Measurements from ENCODE around the gene TSKU.
A peak's percentile ranks its signal among the peaks of the same experiment; 100 is the strongest.
"Not testable (repeated sequence)": the region's sequence is repeated elsewhere in the genome, so short reads cannot be mapped to it uniquely, and the experiment has no call there.

Gene TSKU

GRCh38 chr11:76791002-76791770, 8.0 kb downstream of the TSKU start:
- H3K4me1 ChIP-seq (ENCODE audit: control insufficient read depth, insufficient read depth, low read length, unreplicated experiment), result peaks cover 37% of the 10 kb centered on the region
- H3K27ac ChIP-seq (ENCODE audit: low read depth, low read length); H3K27me3 ChIP-seq (ENCODE audit: insufficient read depth, low read length); H2AFZ ChIP-seq (ENCODE audit: low read length, unreplicated experiment); H3K4me3 ChIP-seq (ENCODE audit: low read depth, low read length); H3K36me3 ChIP-seq (ENCODE audit: insufficient read depth, low read length): not testable (repeated sequence)
- H3K79me2 ChIP-seq (ENCODE audit: control insufficient read depth, insufficient read depth, low read length, unreplicated experiment), result peaks cover 81% of the 10 kb centered on the region

- H3K4me3 ChIP-seq (ENCODE audit: low read depth, low read length), result no peak overlapping the region
- H3K79me2 ChIP-seq (ENCODE audit: control insufficient read depth, insufficient read depth, low read length, unreplicated experiment), result peaks cover 75% of the 10 kb centered on the region
- H3K4me1 ChIP-seq (ENCODE audit: control insufficient read depth, insufficient read depth, low read length, unreplicated experiment), result peaks cover 32% of the 10 kb centered on the region
- no peak overlapping the region for H2AFZ ChIP-seq (ENCODE audit: low read length, unreplicated experiment)
- no peaks in the 10 kb centered on the region for H3K36me3 ChIP-seq (ENCODE audit: insufficient read depth, low read length)
- no peaks in the 10 kb centered on the region for H3K27me3 ChIP-seq (ENCODE audit: insufficient read depth, low read length)
- peak overlapping the region; percentile 72 for H3K27ac ChIP-seq (ENCODE audit: low read depth, low read length)
Measured at GRCh38 chr11:76791861-76792260, 8.7 kb downstream of the TSKU start.

GRCh38 chr11:76792505-76793264, 9.5 kb downstream of the TSKU start:
- peak overlapping the region; percentile 72 for H3K27ac ChIP-seq (ENCODE audit: low read depth, low read length)
- H3K4me1 ChIP-seq (ENCODE audit: control insufficient read depth, insufficient read depth, low read length, unreplicated experiment), result peaks cover 30% of the 10 kb centered on the region
- H3K79me2 ChIP-seq (ENCODE audit: control insufficient read depth, insufficient read depth, low read length, unreplicated experiment), result peaks cover 66% of the 10 kb centered on the region

GRCh38 chr11:76793391-76794291, 10.5 kb downstream of the TSKU start:
- Histone ChIP-seq H3K27ac (ENCODE audit: low read depth, low read length) (no peak overlapping the region), H3K4me1 (ENCODE audit: control insufficient read depth, insufficient read depth, low read length, unreplicated experiment) (peaks cover 30% of the 10 kb centered on the region), H3K27me3 (ENCODE audit: insufficient read depth, low read length) (no peaks in the 10 kb centered on the region), H2AFZ (ENCODE audit: low read length, unreplicated experiment) (no peak overlapping the region), H3K79me2 (ENCODE audit: control insufficient read depth, insufficient read depth, low read length, unreplicated experiment) (peaks cover 57% of the 10 kb centered on the region), H3K4me3 (ENCODE audit: low read depth, low read length) (no peak overlapping the region), H3K36me3 (ENCODE audit: insufficient read depth, low read length) (no peaks in the 10 kb centered on the region)

More at GRCh38 chr11:76792505-76793264, 9.5 kb downstream of the TSKU start:
- no peaks in the 10 kb centered on the region for H3K27me3 ChIP-seq (ENCODE audit: insufficient read depth, low read length)
- no peak overlapping the region for H2AFZ ChIP-seq (ENCODE audit: low read length, unreplicated experiment)
- H3K4me3 ChIP-seq (ENCODE audit: low read depth, low read length), result no peak overlapping the region
- no peaks in the 10 kb centered on the region for H3K36me3 ChIP-seq (ENCODE audit: insufficient read depth, low read length)

GRCh38 chr11:76794371-76795289, 11.5 kb downstream of the TSKU start:
- Histone ChIP-seq H3K27ac (ENCODE audit: low read depth, low read length) (no peak overlapping the region), H3K36me3 (ENCODE audit: insufficient read depth, low read length) (no peaks in the 10 kb centered on the region), H3K27me3 (ENCODE audit: insufficient read depth, low read length) (no peaks in the 10 kb centered on the region), H3K4me1 (ENCODE audit: control insufficient read depth, insufficient read depth, low read length, unreplicated experiment) (peaks cover 39% of the 10 kb centered on the region), H2AFZ (ENCODE audit: low read length, unreplicated experiment) (no peak overlapping the region), H3K79me2 (ENCODE audit: control insufficient read depth, insufficient read depth, low read length, unreplicated experiment) (peaks cover 47% of the 10 kb centered on the region), H3K4me3 (ENCODE audit: low read depth, low read length) (no peak overlapping the region)

GRCh38 chr11:76795290-76795935, 12.3 kb downstream of the TSKU start:
- H3K27ac ChIP-seq (ENCODE audit: low read depth, low read length), result no peak overlapping the region
- no peaks in the 10 kb centered on the region for H3K36me3 ChIP-seq (ENCODE audit: insufficient read depth, low read length)
- H3K79me2 ChIP-seq (ENCODE audit: control insufficient read depth, insufficient read depth, low read length, unreplicated experiment), result peaks cover 40% of the 10 kb centered on the region

GRCh38 chr11:76795936-76796441, 12.8 kb downstream of the TSKU start:
- no peak overlapping the region for H3K27ac ChIP-seq (ENCODE audit: low read depth, low read length)
- H3K27me3 ChIP-seq (ENCODE audit: insufficient read depth, low read length), result no peaks in the 10 kb centered on the region
- H3K4me3 ChIP-seq (ENCODE audit: low read depth, low read length), result no peak overlapping the region
- H3K36me3 ChIP-seq (ENCODE audit: insufficient read depth, low read length), result no peaks in the 10 kb centered on the region
- peaks cover 40% of the 10 kb centered on the region for H3K4me1 ChIP-seq (ENCODE audit: control insufficient read depth, insufficient read depth, low read length, unreplicated experiment)
- no peak overlapping the region for H2AFZ ChIP-seq (ENCODE audit: low read length, unreplicated experiment)
- peaks cover 36% of the 10 kb centered on the region for H3K79me2 ChIP-seq (ENCODE audit: control insufficient read depth, insufficient read depth, low read length, unreplicated experiment)

More at GRCh38 chr11:76795290-76795935, 12.3 kb downstream of the TSKU start:
- H3K27me3 ChIP-seq (ENCODE audit: insufficient read depth, low read length), result no peaks in the 10 kb centered on the region
- H2AFZ ChIP-seq (ENCODE audit: low read length, unreplicated experiment), result no peak overlapping the region
- H3K4me1 ChIP-seq (ENCODE audit: control insufficient read depth, insufficient read depth, low read length, unreplicated experiment), result peaks cover 40% of the 10 kb centered on the region
- H3K4me3 ChIP-seq (ENCODE audit: low read depth, low read length), result no peak overlapping the region

GRCh38 chr11:76796511-76797198, 13.5 kb downstream of the TSKU start:
- Histone ChIP-seq H3K79me2 (ENCODE audit: control insufficient read depth, insufficient read depth, low read length, unreplicated experiment) (peaks cover 33% of the 10 kb centered on the region), H3K4me3 (ENCODE audit: low read depth, low read length) (no peak overlapping the region), H3K36me3 (ENCODE audit: insufficient read depth, low read length) (no peaks in the 10 kb centered on the region)

More at GRCh38 chr11:76796511-76797198, 13.5 kb downstream of the TSKU start:
- Histone ChIP-seq H2AFZ (ENCODE audit: low read length, unreplicated experiment) (no peak overlapping the region), H3K27me3 (ENCODE audit: insufficient read depth, low read length) (no peaks in the 10 kb centered on the region), H3K27ac (ENCODE audit: low read depth, low read length) (no peak overlapping the region), H3K4me1 (ENCODE audit: control insufficient read depth, insufficient read depth, low read length, unreplicated experiment) (peaks cover 42% of the 10 kb centered on the region)
